SK-N-SH (cell line): ENCODE data around the gene TACC2. TPM values are rescaled to one million over a fixed set of nuclear protein-coding genes. Genes with fewer than 3 reads are reported as not detected.

ENCODE experiments used
- CTCF ChIA-PET: fragments of 300-600, 350-600 bp; formaldehyde crosslinking; extraction: SDS; loops from one replicate; lab custom pipeline; 2021; lab: Yijun Ruan, JAX
- POLR2A ChIA-PET: fragments of 350-600 bp; sonication (Branson Sonifier 250); formaldehyde crosslinking; extraction: SDS; loops from one replicate; lab custom pipeline; 2020; ENCODE audit warnings: antibody characterized with exemption, inconsistent platforms; lab: Yijun Ruan, JAX
- DNase-seq: peaks from one replicate; pipeline ENCODE4 v3.0.0; 2012
- H2AFZ ChIP-seq: fragments of 200-600 bp; sonication (generic); 2 replicates; pipeline ENCODE4 v1.8.1; 2016; ENCODE audit warnings: antibody characterized with exemption, mild to moderate bottlenecking, low read depth
- H3F3A ChIP-seq: fragments of 200-600 bp; sonication (generic); replicated peaks from 2 replicates; pipeline ENCODE3; 2016; ENCODE audit warnings: antibody characterized with exemption, mild to moderate bottlenecking; ENCODE audit not compliant: insufficient read depth
- H3K27ac ChIP-seq, 2 experiments: fragments of 200-500 bp in 1 of 2; fragments of 200-600 bp in 1 of 2; sonication (Bioruptor generic) in 1 of 2; sonication (generic), shearing (Covaris generic) in 1 of 2; 2 replicates each; pipeline versions ENCODE4 v1.5.1 to v1.6.1; 2014 to 2016; ENCODE audit warnings: low read depth in 2 of 2, inconsistent platforms in 1 of 2, low read length in 1 of 2, mild to moderate bottlenecking in 1 of 2, mixed read lengths in 1 of 2
- H3K27me3 ChIP-seq: fragments of 200-600 bp; sonication (generic), shearing (Covaris generic); 2 replicates; pipeline ENCODE4 v1.6.1; 2016; ENCODE audit warnings: mixed run types; ENCODE audit not compliant: insufficient read depth
- H3K36me3 ChIP-seq, 2 experiments: fragments of 200-500 bp in 1 of 2; fragments of 200-600 bp in 1 of 2; sonication (Bioruptor generic) in 1 of 2; sonication (generic) in 1 of 2; replicated peaks in 1 of 2; 2 replicates each; pipeline versions ENCODE3 to v1.5.1; 2014 to 2016; ENCODE audit warnings: low read length in 1 of 2, mild to moderate bottlenecking in 1 of 2; ENCODE audit not compliant: insufficient read depth in 2 of 2, control insufficient read depth in 1 of 2
- H3K4me1 ChIP-seq, 2 experiments: fragments of 200-500 bp in 1 of 2; fragments of 200-600 bp in 1 of 2; sonication (Bioruptor generic) in 1 of 2; sonication (generic), shearing (Covaris generic) in 1 of 2; 2 replicates each; pipeline versions ENCODE4 v1.5.1 to v1.6.1; 2014 to 2016; ENCODE audit warnings: low read depth in 1 of 2, low read length in 1 of 2, mixed run types in 1 of 2; ENCODE audit not compliant: insufficient read depth in 2 of 2, control insufficient read depth in 1 of 2
- H3K4me2 ChIP-seq: fragments of 200-600 bp; sonication (generic), shearing (Covaris generic); 2 replicates; pipeline ENCODE4 v1.6.1; 2017; ENCODE audit warnings: mixed run types
- H3K4me3 ChIP-seq, 2 experiments: fragments of 200-500 bp in 1 of 2; fragments of 200-600 bp in 1 of 2; sonication (Bioruptor generic) in 1 of 2; sonication (generic), shearing (Covaris generic) in 1 of 2; 2 replicates each; pipeline versions ENCODE4 v1.5.1 to v1.8.1; 2014 to 2016; ENCODE audit warnings: low read depth in 2 of 2, inconsistent platforms in 1 of 2, low read length in 1 of 2, mild to moderate bottlenecking in 1 of 2, mixed read lengths in 1 of 2, moderate library complexity in 1 of 2
- H3K79me2 ChIP-seq: fragments of 200-600 bp; sonication (generic); 2 replicates; pipeline ENCODE4 v1.8.1; 2017; ENCODE audit warnings: mild to moderate bottlenecking; ENCODE audit not compliant: insufficient read depth
- H3K9ac ChIP-seq: fragments of 200-600 bp; sonication (generic); 2 replicates; pipeline ENCODE4 v1.6.1; 2017; ENCODE audit warnings: mixed run types
- H3K9me2 ChIP-seq: fragments of 200-600 bp; sonication (generic); 2 replicates; pipeline ENCODE4 v1.6.1; 2017; ENCODE audit warnings: mixed run types
- H3K9me3 ChIP-seq: fragments of 200-600 bp; sonication (generic); 2 replicates; pipeline ENCODE4 v1.6.1; 2017; ENCODE audit warnings: mixed run types, mild to moderate bottlenecking, moderate library complexity
- H4K20me1 ChIP-seq: fragments of 200-600 bp; sonication (generic); 2 replicates; pipeline ENCODE4 v1.6.1; 2017; ENCODE audit warnings: mild to moderate bottlenecking, mixed run types; ENCODE audit not compliant: insufficient read depth
- EP300 ChIP-seq, 2 experiments: IDR thresholded peaks; 2 replicates each; pipeline versions ENCODE4 v1.4.0 to v1.6.1; 2012; ENCODE audit warnings: borderline replicate concordance in 1 of 2, low read depth in 1 of 2, low read length in 1 of 2
- EZH2phosphoT487 ChIP-seq: fragments of 200-600 bp; sonication (generic); IDR thresholded peaks from 2 replicates; pipeline ENCODE4 v1.6.1; 2017; ENCODE audit warnings: low read depth, mixed run types, mild to moderate bottlenecking, antibody characterized with exemption, moderate library complexity, borderline replicate concordance
- FOXM1 ChIP-seq: IDR thresholded peaks from 2 replicates; pipeline ENCODE4 v1.4.0; 2012; ENCODE audit warnings: low read depth, mild to moderate bottlenecking
- REST ChIP-seq: IDR thresholded peaks from 2 replicates; pipeline ENCODE4 v1.6.1; 2012; ENCODE audit warnings: mild to moderate bottlenecking, low read depth, low read length, moderate library complexity
- RFX5 ChIP-seq: IDR thresholded peaks from 2 replicates; pipeline ENCODE4 v1.6.1; 2012; ENCODE audit warnings: mild to moderate bottlenecking, improper control_type of control experiment, low read length
- RXRA ChIP-seq: IDR thresholded peaks from 2 replicates; pipeline ENCODE4 v1.4.0; 2012; ENCODE audit warnings: low read depth, mild to moderate bottlenecking, borderline replicate concordance
- TAF1 ChIP-seq: IDR thresholded peaks from 2 replicates; pipeline ENCODE4 v1.6.1; 2012; ENCODE audit warnings: low read depth, mild to moderate bottlenecking, low read length, moderate library complexity, borderline replicate concordance
- USF1 ChIP-seq: IDR thresholded peaks from 2 replicates; pipeline ENCODE4 v1.4.0; 2012; ENCODE audit warnings: low read depth, borderline replicate concordance
- USF2 ChIP-seq: fragments of 150-350 bp; IDR thresholded peaks from 2 replicates; pipeline ENCODE4 v1.6.1; 2017; ENCODE audit warnings: antibody characterized with exemption, low read length, low read depth, borderline replicate concordance
- WGBS: methylation state at CpG from one replicate; pipeline ENCODE4 v1.1.6; 2017; ENCODE audit warnings: low lambda C conversion rate; 5-methylcytosine and 5-hydroxymethylcytosine counted together
- polyA plus RNA-seq, 3 experiments: library from polyadenylated mRNA; depleted of rRNA; stranded (reverse); fragments of >200 nt; gene quantifications; 2 replicates each; pipeline ENCODE4 v1.2.3, GENCODE V29; 2012

TACC2 gene
- polyA plus RNA-seq, 1 of the 3 experiments (the other 2 are of a cell fraction), result 8.8 TPM

- TF ChIP-seq RFX5 (no peak), EP300 (IDR thresholded peaks at IDR 0.05; ENCODE audit: borderline replicate concordance in 1 of 2, low read depth in 1 of 2, low read length in 1 of 2) (no peak)
- TF ChIP-seq, all 33 proteins: peak for 0
These were observed 256.2 kb downstream of the TACC2 start (continued) for GRCh38 chr10:122245136-122245535.

- H4K20me1 ChIP-seq, result no peaks in the 10 kb centered on the region
- H3K9me2 ChIP-seq, result no peaks in the 10 kb centered on the region
- H3K4me1 ChIP-seq, result peaks cover 0 to 2% of the 10 kb centered on the region in 2 experiments; a peak in 1 of 4 replicates
- no peaks in the 10 kb centered on the region for H3K79me2 ChIP-seq
- H3K9ac ChIP-seq, result no peak overlapping the region
- H3K27me3 ChIP-seq, result no peaks in the 10 kb centered on the region
- H3F3A ChIP-seq, result no peaks in the 10 kb centered on the region
- no peak for DNase-seq
- no peak overlapping the region for H3K4me2 ChIP-seq
- CTCF ChIA-PET, result interaction anchor here (1.2 to 5.5 kb wide), 4 partner anchors 9 to 216 kb away, joined by 3 to 25 read pairs (median 5); no protein-coding TSS in a partner anchor
- H2AFZ ChIP-seq, result no peak overlapping the region
- H3K27ac ChIP-seq, result no peak overlapping the region
- TF ChIP-seq RXRA (no peak), USF2 (no peak), TAF1 (no peak), EZH2phosphoT487 (no peak), REST (no peak), USF1 (no peak), FOXM1 (no peak)
- TF ChIP-seq, all 33 proteins: peak for 0
- Histone ChIP-seq H3K4me3 (no peak overlapping the region), H3K9me3 (no peaks in the 10 kb centered on the region), H3K36me3 (peaks cover 6 to 13% of the 10 kb centered on the region in 2 experiments)
- 89% methylated on average over 10 of the region's 11 CpGs for WGBS
- POLR2A ChIA-PET, result interaction anchor here (1.3 kb wide), 1 partner anchor 25 kb away, joined by 3 read pairs; the partner anchor contains the start of gene BTBD16
These were observed 256.9 kb downstream of the TACC2 start for GRCh38 chr10:122245897-122246296.
